Measurements from ENCODE around the gene HHAT. TPM values are rescaled to one million over a fixed set of nuclear protein-coding genes. Genes with fewer than 3 reads are reported as not detected.

The HHAT gene
- polyA plus RNA-seq, 3 donors, result 13.8 to 16.3 (median 15.2) TPM

- DNase-seq (ENCODE audit: low read depth in 3 of 3, low spot score in 2 of 3), result no peak
Observed at GRCh38 chr1:210476730-210477129, 148.0 kb downstream of the HHAT start.

- no peak for DNase-seq (ENCODE audit: low read depth in 3 of 3, low spot score in 2 of 3)
Observed at GRCh38 chr1:210477328-210477924, 148.7 kb downstream of the HHAT start.

- no peak for DNase-seq (ENCODE audit: low read depth in 3 of 3, low spot score in 2 of 3)
Observed at GRCh38 chr1:210478820-210479219, 150.1 kb downstream of the HHAT start.

- no peak for DNase-seq (ENCODE audit: low read depth in 3 of 3, low spot score in 2 of 3)
Observed at GRCh38 chr1:210482491-210482890, 153.8 kb downstream of the HHAT start.

- DNase-seq (ENCODE audit: low read depth in 3 of 3, low spot score in 2 of 3), result no peak
Observed at GRCh38 chr1:210482945-210483617, 154.4 kb downstream of the HHAT start.

GRCh38 chr1:210483821-210484220, 155.1 kb downstream of the HHAT start:
- DNase-seq (ENCODE audit: low read depth in 3 of 3, low spot score in 2 of 3), result no peak

- DNase-seq (ENCODE audit: low read depth in 3 of 3, low spot score in 2 of 3), result no peak
Observed at GRCh38 chr1:210487021-210487420, 158.3 kb downstream of the HHAT start.

- DNase-seq (ENCODE audit: low read depth in 3 of 3, low spot score in 2 of 3), result no peak
Observed at GRCh38 chr1:210489491-210489890, 160.8 kb downstream of the HHAT start.

GRCh38 chr1:210490781-210491180, 162.1 kb downstream of the HHAT start:
- no peak for DNase-seq (ENCODE audit: low read depth in 3 of 3, low spot score in 2 of 3)

- DNase-seq (ENCODE audit: low read depth in 3 of 3, low spot score in 2 of 3), result no peak
Observed at GRCh38 chr1:210496063-210496462, 167.4 kb downstream of the HHAT start.

- no peak for DNase-seq (ENCODE audit: low read depth in 3 of 3, low spot score in 2 of 3)
Observed at GRCh38 chr1:210499956-210500355, 171.3 kb downstream of the HHAT start.

- DNase-seq (ENCODE audit: low read depth in 3 of 3, low spot score in 2 of 3), result no peak
Observed at GRCh38 chr1:210500831-210501230, 172.1 kb downstream of the HHAT start.

GRCh38 chr1:210504286-210504685, 175.6 kb downstream of the HHAT start:
- DNase-seq (ENCODE audit: low read depth in 3 of 3, low spot score in 2 of 3), result no peak

- DNase-seq (ENCODE audit: low read depth in 3 of 3, low spot score in 2 of 3), result no peak
Observed at GRCh38 chr1:210505601-210506496, 177.1 kb downstream of the HHAT start.

GRCh38 chr1:210506689-210507088, 178.0 kb downstream of the HHAT start:
- no peak for DNase-seq (ENCODE audit: low read depth in 3 of 3, low spot score in 2 of 3)

GRCh38 chr1:210516092-210516656, 187.5 kb downstream of the HHAT start:
- no peak for DNase-seq (ENCODE audit: low read depth in 3 of 3, low spot score in 2 of 3)

- DNase-seq (ENCODE audit: low read depth in 3 of 3, low spot score in 2 of 3), result peak in 1 of 3 donors; percentile 23
Observed at GRCh38 chr1:210516697-210517459, 188.2 kb downstream of the HHAT start.

- DNase-seq (ENCODE audit: low read depth in 3 of 3, low spot score in 2 of 3), result no peak
Observed at GRCh38 chr1:210523830-210524229, 195.1 kb downstream of the HHAT start.

GRCh38 chr1:210525716-210526454, 197.2 kb downstream of the HHAT start:
- DNase-seq (ENCODE audit: low read depth in 3 of 3, low spot score in 2 of 3), result no peak

- DNase-seq (ENCODE audit: low read depth in 3 of 3, low spot score in 2 of 3), result no peak
Observed at GRCh38 chr1:210527091-210527490, 198.4 kb downstream of the HHAT start.

Data from right renal cortex interstitium (tissue), 3 donors.